HepG2 (cell line): ENCODE results near the gene RBM14. TPM values are rescaled to one million over a fixed set of nuclear protein-coding genes. Genes with fewer than 3 reads are reported as not detected.

Source experiments
- BATF2 ChIP-seq: sonication (generic); formaldehyde crosslinking; IDR thresholded peaks from 2 replicates; pipeline ENCODE4 v1.8.0; 2022; ENCODE audit warnings: mild to moderate bottlenecking, missing genetic modification reagents, moderate library complexity
- CEBPG ChIP-seq: IDR thresholded peaks from 2 replicates; pipeline ENCODE4 v1.6.1; 2016
- FOXC1 ChIP-seq: sonication (generic); formaldehyde crosslinking; IDR thresholded peaks from 2 replicates; pipeline ENCODE4 v1.8.0; 2022; ENCODE audit warnings: mild to moderate bottlenecking, missing genetic modification reagents, borderline replicate concordance
- KDM4B ChIP-seq: sonication (generic); formaldehyde crosslinking; IDR thresholded peaks from 2 replicates; pipeline ENCODE4 v1.4.0; 2020; ENCODE audit warnings: missing genetic modification reagents
- NFKBIZ ChIP-seq: IDR thresholded peaks from 2 replicates; pipeline ENCODE4 v1.6.1; 2018; ENCODE audit warnings: missing genetic modification reagents, missing compliant biosample characterization
- NRL ChIP-seq: sonication (generic); formaldehyde crosslinking; IDR thresholded peaks from 2 replicates; pipeline ENCODE4 v1.5.0; 2020; ENCODE audit warnings: missing genetic modification reagents, mild to moderate bottlenecking, moderate library complexity, borderline replicate concordance
- RBM39 ChIP-seq: fragments of 200-400 bp; formaldehyde crosslinking; IDR thresholded peaks from one replicate; pipeline ENCODE4 v1.6.1; 2018; ENCODE audit warnings: antibody characterized with exemption, mild to moderate bottlenecking, low read depth, low read length; ENCODE audit not compliant: poor library complexity, severe bottlenecking
- RERE ChIP-seq: IDR thresholded peaks from 2 replicates; pipeline ENCODE4 v1.6.1; 2016; ENCODE audit warnings: low read depth, missing genetic modification reagents, missing compliant biosample characterization
- STAT5B ChIP-seq: sonication (generic); formaldehyde crosslinking; IDR thresholded peaks from 2 replicates; pipeline ENCODE4 v1.4.0; 2020; ENCODE audit warnings: missing genetic modification reagents
- THAP9 ChIP-seq: sonication (generic); formaldehyde crosslinking; IDR thresholded peaks from 2 replicates; pipeline ENCODE4; 2020; ENCODE audit warnings: missing genetic modification reagents, mild to moderate bottlenecking, borderline replicate concordance
- ZNF12 ChIP-seq: sonication (generic); formaldehyde crosslinking; IDR thresholded peaks from 2 replicates; pipeline ENCODE4 v1.5.0; 2020; ENCODE audit warnings: missing genetic modification reagents
- ZNF367 ChIP-seq: sonication (generic); formaldehyde crosslinking; IDR thresholded peaks from 2 replicates; pipeline ENCODE4 v1.4.0; 2020; ENCODE audit warnings: missing genetic modification reagents, borderline replicate concordance
- ZNF687 ChIP-seq: sonication (generic); formaldehyde crosslinking; IDR thresholded peaks from 2 replicates; pipeline ENCODE4 v1.5.1; 2020; ENCODE audit warnings: mild to moderate bottlenecking, missing genetic modification reagents, moderate library complexity
- polyA plus RNA-seq, 8 experiments: library from polyadenylated mRNA; depleted of rRNA in 3 of 8; stranded (reverse) in 7 of 8; unstranded in 1 of 8; fragments of >200 nt; fragmentation: Illumina TruSeq in 4 of 8; extraction: Trizol in 4 of 8; gene quantifications; 2 replicates each; pipeline versions ENCODE4 v1.2.1 to v1.2.3, GENCODE V29; 2011 to 2016; ENCODE audit warnings: low read depth in 4 of 8, missing spikeins in 1 of 8, mixed read lengths in 1 of 8; ENCODE audit not compliant: insufficient read depth in 1 of 8
- total RNA-seq, 5 experiments: library from RNA; depleted of rRNA; stranded (reverse); fragments of >200 nt; fragmentation: Illumina TruSeq; extraction: Trizol; gene quantifications; 2 replicates each; pipeline ENCODE4 v1.2.3, GENCODE V29; 2016; ENCODE audit warnings: low read depth in 1 of 5

RBM14 gene
- total and polyA plus RNA-seq, 2 of the 13 experiments (the other 11 are each of a cell fraction or from before 2014, with no cell fraction given), result 12.7 to 44.1 TPM

- peak; percentile 69 for TF ChIP-seq RBM39
- TF ChIP-seq ZNF367, result no peak
- no peak for TF ChIP-seq BATF2
- 0 out of 2 replicates have a peak, but pooled peaks have one; percentile 19 for TF ChIP-seq KDM4B (CRISPR knock-in tag)
- TF ChIP-seq FOXC1, result peak; percentile 30; the same call in 1 of the 2 replicates
- peak; percentile 97 for TF ChIP-seq ZNF687
- TF ChIP-seq NFKBIZ (CRISPR knock-in tag), result no peak; the same call in 1 of the 2 replicates
- TF ChIP-seq RERE (CRISPR knock-in tag), result no peak
- TF ChIP-seq ZNF12 (CRISPR knock-in tag), result no peak
- TF ChIP-seq NRL (CRISPR knock-in tag), result peak; percentile 54; the same call in 1 of the 2 replicates
- TF ChIP-seq CEBPG (CRISPR knock-in tag), result peak; percentile 75
- TF ChIP-seq STAT5B (CRISPR knock-in tag), result no peak
- peak; percentile 92; the same call in 1 of the 2 replicates for TF ChIP-seq THAP9 (CRISPR knock-in tag)
Observed at GRCh38 chr11:66638177-66639065, 22.0 kb downstream of the RBM14 start, which contains the start of gene RBM4 (continued).
